GM12878 (cell line): ENCODE data around the gene CCDC6. TPM values are rescaled to one million over a fixed set of nuclear protein-coding genes. Genes with fewer than 3 reads are reported as not detected.

Source experiments
- ATAC-seq: fragments of 200-7000 bp; cut with Tn5 transposase; 3 replicates; pipeline ENCODE4 v1.9.1; 2020; ENCODE audit warnings: mild to moderate bottlenecking, moderate library complexity
- BruUV-seq: library from RNA; stranded (reverse); fragments of 400-500 nt; replicated peaks from 2 replicates; lab custom pipeline; 2021; lab: Mats Ljungman, UMichigan
- CTCF ChIA-PET: fragments of 300-600 bp; sonication (Branson Sonifier 250); formaldehyde crosslinking; extraction: SDS; loops from one replicate; lab custom pipeline; 2021; ENCODE audit warnings: inconsistent platforms; lab: Yijun Ruan, JAX
- POLR2A ChIA-PET: fragments of 350-600 bp; formaldehyde crosslinking; extraction: SDS; loops from one replicate; lab custom pipeline; 2021; ENCODE audit warnings: inconsistent platforms; lab: Charles Lee
- RAD21 ChIA-PET: fragments of 300-600 bp; sonication (Branson Sonifier 250); formaldehyde crosslinking; loops from one replicate; lab custom pipeline; 2023; ENCODE audit warnings: antibody characterized with exemption; ENCODE audit not compliant: unreplicated experiment; lab: Charles Lee
- SMC1A ChIA-PET: fragments of 300-600 bp; sonication (Branson Sonifier 250); formaldehyde crosslinking; loops from one replicate; lab custom pipeline; 2023; ENCODE audit not compliant: unreplicated experiment, uncharacterized antibody; lab: Charles Lee
- DNase-seq: peaks from one replicate; pipeline ENCODE4 v3.0.0-alpha.2; 2011; ENCODE audit warnings: low read depth, low spot score
- FAIRE-seq: peaks from 3 replicates; lab custom pipeline; 2011; peaks lifted over from hg19 to GRCh38; lab: Jason Lieb, UNC
- H2AFZ ChIP-seq: 2 replicates; pipeline ENCODE4 v1.6.0; 2011; ENCODE audit warnings: low read depth, low read length, control low read depth; ENCODE audit not compliant: control insufficient read depth
- H3K27ac ChIP-seq: 2 replicates; pipeline ENCODE4 v1.5.1; 2011; ENCODE audit warnings: control low read depth; ENCODE audit not compliant: control insufficient read depth, insufficient read depth
- H3K27me3 ChIP-seq, 2 experiments: replicated peaks in 1 of 2; 2 replicates each; pipeline versions ENCODE4 v1.6.0 to v1.6.1; 2011; ENCODE audit warnings: low read length in 1 of 2; ENCODE audit not compliant: control insufficient read depth in 2 of 2, insufficient read depth in 2 of 2
- H3K36me3 ChIP-seq, 2 experiments: 2 replicates each; pipeline ENCODE4 v1.5.1; 2011; ENCODE audit warnings: low read length in 1 of 2; ENCODE audit not compliant: control insufficient read depth in 2 of 2, insufficient read depth in 2 of 2
- H3K4me1 ChIP-seq: 2 replicates; pipeline ENCODE4 v1.6.1; 2011; ENCODE audit warnings: mild to moderate bottlenecking, low read length, moderate library complexity, mixed read lengths; ENCODE audit not compliant: control insufficient read depth, insufficient read depth
- H3K4me2 ChIP-seq: 2 replicates; pipeline ENCODE4 v1.6.0; 2011; ENCODE audit warnings: control low read depth; ENCODE audit not compliant: control insufficient read depth, insufficient read depth
- H3K4me3 ChIP-seq: fragments of 200-600 bp; sonication (generic); 2 replicates; pipeline ENCODE4 v1.5.1; 2016
- H3K79me2 ChIP-seq: 2 replicates; pipeline ENCODE4 v1.6.0; 2011; ENCODE audit warnings: low read length; ENCODE audit not compliant: control insufficient read depth, insufficient read depth
- H3K9ac ChIP-seq: 2 replicates; pipeline ENCODE4 v1.8.0; 2011; ENCODE audit warnings: low read length, control low read depth, mixed read lengths; ENCODE audit not compliant: control insufficient read depth, insufficient read depth
- H3K9me3 ChIP-seq: replicated peaks from 3 replicates; pipeline ENCODE4 v1.5.1; 2011; ENCODE audit warnings: mild to moderate bottlenecking, low read length; ENCODE audit not compliant: control insufficient read depth, insufficient read depth
- H4K20me1 ChIP-seq: 2 replicates; pipeline ENCODE4 v1.6.0; 2011; ENCODE audit not compliant: control insufficient read depth, insufficient read depth
- ATF7 ChIP-seq: fragments of 450-650 bp; IDR thresholded peaks from 2 replicates; pipeline ENCODE4 v1.6.1; 2016; ENCODE audit warnings: low read depth, mild to moderate bottlenecking
- BHLHE40 ChIP-seq, 2 experiments: fragments of 450-650 bp in 1 of 2; IDR thresholded peaks; 2 replicates each; pipeline ENCODE4 v1.6.1; 2011 to 2017; ENCODE audit warnings: low read depth in 2 of 2, borderline replicate concordance in 1 of 2, improper control_type of control experiment in 1 of 2, low read length in 1 of 2, mild to moderate bottlenecking in 1 of 2
- CHD4 ChIP-seq: fragments of 200-600 bp; sonication (generic); IDR thresholded peaks from 2 replicates; pipeline ENCODE4 v1.6.1; 2016; ENCODE audit warnings: mild to moderate bottlenecking
- PAX5 ChIP-seq: IDR thresholded peaks from 2 replicates; pipeline ENCODE4 v1.6.1; 2011; ENCODE audit warnings: low read depth, low read length, borderline replicate concordance
- PML ChIP-seq: IDR thresholded peaks from 2 replicates; pipeline ENCODE4 v1.6.1; 2012; ENCODE audit warnings: low read length, inconsistent platforms
- POLR2AphosphoS2 ChIP-seq: IDR thresholded peaks from 2 replicates; pipeline ENCODE4 v1.6.1; 2011; ENCODE audit warnings: low read depth, mild to moderate bottlenecking, low read length, improper control_type of control experiment, moderate library complexity
- WGBS: methylation state at CpG from one replicate; pipeline ENCODE4 v1.1.6; 2016; ENCODE audit warnings: low lambda C conversion rate; ENCODE audit not compliant: insufficient replicate concordance, insufficient coverage; ENCODE audit errors: missing lambda C conversion rate; 5-methylcytosine and 5-hydroxymethylcytosine counted together
- in situ Hi-C: fragments of 300-500 bp; cut with MboI; formaldehyde crosslinking; loops from 9 replicates; pipeline ENCODE4 v1.14.3; 2018; ENCODE audit warnings: mixed read lengths
- intact Hi-C: fragments of 100-400 bp; cut with micrococcal nuclease; formaldehyde crosslinking; loops from one replicate; pipeline ENCODE4 v1.14.2; 2022; ENCODE audit not compliant: unreplicated experiment
- polyA plus RNA-seq, 11 experiments: library from polyadenylated mRNA; depleted of rRNA in 4 of 11; unstranded in 6 of 11; stranded (reverse) in 5 of 11; fragments of >200 nt; fragmentation: Nextera tagmentation in 4 of 11; fragmentation: Illumina TruSeq in 1 of 11; extraction: Ambion mirVana in 4 of 11; extraction: Trizol in 1 of 11; gene quantifications; 1 replicate in 1 of 11; 2 replicates in 10 of 11; pipeline versions ENCODE4 v1.2.1 to v1.2.3, GENCODE V29; 2011 to 2016; ENCODE audit warnings: inconsistent platforms in 2 of 11, missing spikeins in 2 of 11, low read depth in 1 of 11
- total RNA-seq, 4 experiments: library from RNA; depleted of rRNA in 3 of 4; stranded (reverse); fragments of >200 nt in 3 of 4; fragmentation: Illumina TruSeq in 1 of 4; extraction: Trizol in 1 of 4; gene quantifications; 2 replicates each; pipeline versions ENCODE4 v1.2.1 to v1.2.3, GENCODE V29; 2013 to 2021
- TF ChIP-seq, protein P1 (sequence below): fragments of 150-350 bp; IDR thresholded peaks from 2 replicates; pipeline ENCODE4 v1.6.1; 2016; ENCODE audit warnings: low read depth, low read length
- TF ChIP-seq, protein P2 (sequence below): IDR thresholded peaks from 2 replicates; pipeline ENCODE4 v1.6.1; 2011; ENCODE audit warnings: low read depth, mild to moderate bottlenecking, low read length, moderate library complexity, borderline replicate concordance; ENCODE audit errors: extremely low read depth
- TF ChIP-seq, protein P3 (sequence below): IDR thresholded peaks from 2 replicates; pipeline ENCODE4 v1.6.1; 2011; ENCODE audit warnings: borderline replicate concordance, low read depth, mild to moderate bottlenecking, moderate library complexity, low read length; ENCODE audit not compliant: insufficient read depth, poor library complexity, severe bottlenecking

CCDC6 gene
- total and polyA plus RNA-seq, 10 of the 15 experiments (the other 5 are each of a cell fraction or from before 2014, with no cell fraction given) = 11.8 to 46.2 (median 26.7) TPM

DNA sequence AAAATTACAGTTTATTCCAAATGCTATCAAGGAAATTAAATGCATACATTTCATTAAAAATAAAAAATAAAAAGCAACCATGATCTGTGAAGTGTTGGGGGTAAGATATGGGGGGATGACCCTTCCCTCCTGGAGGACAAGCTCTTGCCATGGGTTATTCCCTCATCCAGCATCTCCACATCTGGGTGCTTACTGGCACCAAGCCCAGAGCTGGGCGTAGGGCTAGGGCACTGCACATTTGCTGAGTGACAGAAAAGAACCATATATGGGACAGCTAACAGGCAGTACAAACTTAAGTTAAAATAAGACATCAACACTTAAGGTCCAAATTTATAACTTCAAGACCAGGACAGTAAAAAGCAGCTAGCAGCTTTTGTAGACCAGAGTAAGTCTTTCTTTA is 10.2 kb downstream of the CCDC6 start:
- FAIRE-seq (no peak), ATAC-seq (no peak), DNase-seq (no peak)
- intact Hi-C loops (no loop called here), in situ Hi-C loops (no loop called here)
- Histone ChIP-seq H3K9ac (no peak overlapping the region), H3K9me3 (no peaks in the 10 kb centered on the region), H3K4me1 (peaks cover 25% of the 10 kb centered on the region), H3K27ac (no peak overlapping the region), H3K4me2 (no peak overlapping the region), H3K79me2 (peaks cover 70% of the 10 kb centered on the region), H2AFZ (no peak overlapping the region), H3K36me3 (no peaks in the 10 kb centered on the region; a peak in 1 of 4 replicates), H3K27me3 (no peaks in the 10 kb centered on the region), H3K4me3 (no peak overlapping the region), H4K20me1 (no peaks in the 10 kb centered on the region; the same call in 1 of the 2 replicates)
- WGBS = 95% methylated on average over 1 of the region's 1 CpG
- ChIA-PET RAD21 (interaction anchor here (0.5 to 1.5 kb wide), 2 partner anchors 10 to 33 kb away, joined by 3 to 5 read pairs; partner anchors contain the start of gene CCDC6), SMC1A (interaction anchor here (1.0 to 1.3 kb wide), 2 partner anchors 9 to 63 kb away, joined by 3 to 4 read pairs; no protein-coding TSS in a partner anchor), CTCF (interaction anchor here (0.9 kb wide), 1 partner anchor 17 kb away, joined by 5 read pairs; no protein-coding TSS in a partner anchor), POLR2A (no interaction called here)
- BruUV-seq = no TSS peak
- no peak for TF ChIP-seq CHD4
- TF ChIP-seq, protein P1, sequence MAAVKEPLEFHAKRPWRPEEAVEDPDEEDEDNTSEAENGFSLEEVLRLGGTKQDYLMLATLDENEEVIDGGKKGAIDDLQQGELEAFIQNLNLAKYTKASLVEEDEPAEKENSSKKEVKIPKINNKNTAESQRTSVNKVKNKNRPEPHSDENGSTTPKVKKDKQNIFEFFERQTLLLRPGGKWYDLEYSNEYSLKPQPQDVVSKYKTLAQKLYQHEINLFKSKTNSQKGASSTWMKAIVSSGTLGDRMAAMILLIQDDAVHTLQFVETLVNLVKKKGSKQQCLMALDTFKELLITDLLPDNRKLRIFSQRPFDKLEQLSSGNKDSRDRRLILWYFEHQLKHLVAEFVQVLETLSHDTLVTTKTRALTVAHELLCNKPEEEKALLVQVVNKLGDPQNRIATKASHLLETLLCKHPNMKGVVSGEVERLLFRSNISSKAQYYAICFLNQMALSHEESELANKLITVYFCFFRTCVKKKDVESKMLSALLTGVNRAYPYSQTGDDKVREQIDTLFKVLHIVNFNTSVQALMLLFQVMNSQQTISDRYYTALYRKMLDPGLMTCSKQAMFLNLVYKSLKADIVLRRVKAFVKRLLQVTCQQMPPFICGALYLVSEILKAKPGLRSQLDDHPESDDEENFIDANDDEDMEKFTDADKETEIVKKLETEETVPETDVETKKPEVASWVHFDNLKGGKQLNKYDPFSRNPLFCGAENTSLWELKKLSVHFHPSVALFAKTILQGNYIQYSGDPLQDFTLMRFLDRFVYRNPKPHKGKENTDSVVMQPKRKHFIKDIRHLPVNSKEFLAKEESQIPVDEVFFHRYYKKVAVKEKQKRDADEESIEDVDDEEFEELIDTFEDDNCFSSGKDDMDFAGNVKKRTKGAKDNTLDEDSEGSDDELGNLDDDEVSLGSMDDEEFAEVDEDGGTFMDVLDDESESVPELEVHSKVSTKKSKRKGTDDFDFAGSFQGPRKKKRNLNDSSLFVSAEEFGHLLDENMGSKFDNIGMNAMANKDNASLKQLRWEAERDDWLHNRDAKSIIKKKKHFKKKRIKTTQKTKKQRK = no peak
- TF ChIP-seq, protein P2, sequence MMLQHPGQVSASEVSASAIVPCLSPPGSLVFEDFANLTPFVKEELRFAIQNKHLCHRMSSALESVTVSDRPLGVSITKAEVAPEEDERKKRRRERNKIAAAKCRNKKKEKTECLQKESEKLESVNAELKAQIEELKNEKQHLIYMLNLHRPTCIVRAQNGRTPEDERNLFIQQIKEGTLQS = no peak
- no peak for TF ChIP-seq POLR2AphosphoS2
- TF ChIP-seq ATF7 = no peak
- TF ChIP-seq, protein P3, sequence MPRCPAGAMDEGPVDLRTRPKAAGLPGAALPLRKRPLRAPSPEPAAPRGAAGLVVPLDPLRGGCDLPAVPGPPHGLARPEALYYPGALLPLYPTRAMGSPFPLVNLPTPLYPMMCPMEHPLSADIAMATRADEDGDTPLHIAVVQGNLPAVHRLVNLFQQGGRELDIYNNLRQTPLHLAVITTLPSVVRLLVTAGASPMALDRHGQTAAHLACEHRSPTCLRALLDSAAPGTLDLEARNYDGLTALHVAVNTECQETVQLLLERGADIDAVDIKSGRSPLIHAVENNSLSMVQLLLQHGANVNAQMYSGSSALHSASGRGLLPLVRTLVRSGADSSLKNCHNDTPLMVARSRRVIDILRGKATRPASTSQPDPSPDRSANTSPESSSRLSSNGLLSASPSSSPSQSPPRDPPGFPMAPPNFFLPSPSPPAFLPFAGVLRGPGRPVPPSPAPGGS = no peak
- no peak for TF ChIP-seq BHLHE40 (IDR thresholded peaks at IDR 0.05; ENCODE audit: borderline replicate concordance in 1 of 2, low read depth in 2 of 2, low read length in 1 of 2)
- TF ChIP-seq PML = no peak
- no peak for TF ChIP-seq PAX5
